AG04450 (cell line): ENCODE data around the gene NCOA6. TPM values are rescaled to one million over a fixed set of nuclear protein-coding genes. Genes with fewer than 3 reads are reported as not detected.
"Not testable (repeated sequence)": the region's sequence is repeated elsewhere in the genome, so short reads cannot be mapped to it uniquely, and the experiment has no call there.

ENCODE experiments used
- CTCF ChIA-PET: fragments of 300-600, 350-600 bp; formaldehyde crosslinking; extraction: SDS; loops from one replicate; lab custom pipeline; 2022; ENCODE audit warnings: antibody characterized with exemption, inconsistent platforms; lab: Charles Lee
- POLR2A ChIA-PET: fragments of 350-600 bp; formaldehyde crosslinking; extraction: SDS; loops from one replicate; lab custom pipeline; 2021; ENCODE audit warnings: antibody characterized with exemption, inconsistent platforms; lab: Yijun Ruan, JAX
- DNase-seq: peaks from one replicate; pipeline ENCODE4 v3.0.0-alpha.2; 2011; ENCODE audit warnings: low read depth, low spot score
- H3K27ac ChIP-seq: one replicate; pipeline ENCODE4 v1.5.1; 2012; ENCODE audit warnings: low read depth, low read length, control low read depth
- H3K27me3 ChIP-seq: one replicate; pipeline ENCODE4 v1.6.0; 2012; ENCODE audit warnings: low read length; ENCODE audit not compliant: control insufficient read depth, insufficient read depth
- H3K4me3 ChIP-seq: 2 replicates; pipeline ENCODE4 v1.5.1; 2011; ENCODE audit warnings: mild to moderate bottlenecking, low read depth, low read length, control low read depth
- H3K9me3 ChIP-seq: 2 replicates; pipeline ENCODE4 v1.5.1; 2012; ENCODE audit warnings: low read length; ENCODE audit not compliant: control insufficient read depth, insufficient read depth
- polyA plus RNA-seq: library from polyadenylated mRNA; depleted of rRNA; stranded (reverse); fragments of >200 nt; gene quantifications from 2 replicates; pipeline ENCODE4 v1.2.3, GENCODE V29; 2011
- TF ChIP-seq, protein P1 (sequence below): IDR thresholded peaks from 2 replicates; pipeline ENCODE4 v1.5.1; 2011; ENCODE audit warnings: low read depth, low read length, control low read depth, inconsistent platforms

NCOA6 gene
- polyA plus RNA-seq, 1 experiment: 15.5 TPM

DNA sequence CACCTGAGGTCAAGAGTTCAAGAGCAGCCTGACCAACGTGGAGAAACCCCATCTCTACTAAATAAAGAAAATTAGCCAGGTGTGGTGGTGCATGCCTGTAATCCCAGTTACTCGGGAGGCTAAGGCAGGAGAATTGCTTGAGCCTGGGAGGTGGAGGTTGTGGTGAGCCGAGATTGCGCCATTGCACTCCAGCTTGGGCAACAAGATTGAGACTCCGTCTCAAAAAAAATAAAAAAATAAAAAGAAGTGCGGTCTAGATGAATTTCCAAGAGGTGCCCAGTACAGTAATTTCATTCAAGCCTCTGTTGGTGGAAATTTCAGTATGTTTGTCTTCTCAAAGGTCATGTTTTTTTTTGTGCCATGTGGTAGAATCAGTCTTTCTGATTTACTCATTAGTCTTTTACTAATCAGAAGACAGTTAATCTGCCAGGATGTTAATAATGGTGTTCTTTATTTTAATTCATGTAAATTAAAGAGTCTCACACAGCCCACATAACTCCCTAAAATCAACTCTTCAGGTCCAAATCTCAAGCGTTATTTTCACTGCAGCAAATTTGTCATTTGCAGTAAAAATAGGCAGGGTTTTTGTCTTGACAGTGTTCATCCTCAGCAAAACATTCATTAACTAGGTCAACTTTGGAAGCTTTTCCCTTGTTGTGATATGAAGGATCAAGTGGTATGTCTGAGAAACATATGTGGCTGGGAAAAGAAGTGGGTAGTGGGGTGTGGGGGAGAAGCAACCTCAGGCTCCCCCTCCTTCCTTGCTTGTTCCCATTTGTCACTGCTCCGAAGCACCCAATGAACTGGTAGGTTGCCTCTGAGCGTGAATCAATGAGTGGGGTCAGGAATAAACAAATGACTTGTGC is 108.0 kb downstream of the NCOA6 start:
- CTCF ChIA-PET: interaction anchor here (0.7 kb wide), 1 partner anchor 427 kb away, joined by 4 read pairs; no protein-coding TSS in a partner anchor
- POLR2A ChIA-PET: no interaction called here
- Histone ChIP-seq H3K9me3 (no peaks in the 10 kb centered on the region), H3K4me3 (no peak overlapping the region), H3K27ac (no peak overlapping the region), H3K27me3 (no peaks in the 10 kb centered on the region)
- DNase-seq: no peak
- TF ChIP-seq, protein P1, sequence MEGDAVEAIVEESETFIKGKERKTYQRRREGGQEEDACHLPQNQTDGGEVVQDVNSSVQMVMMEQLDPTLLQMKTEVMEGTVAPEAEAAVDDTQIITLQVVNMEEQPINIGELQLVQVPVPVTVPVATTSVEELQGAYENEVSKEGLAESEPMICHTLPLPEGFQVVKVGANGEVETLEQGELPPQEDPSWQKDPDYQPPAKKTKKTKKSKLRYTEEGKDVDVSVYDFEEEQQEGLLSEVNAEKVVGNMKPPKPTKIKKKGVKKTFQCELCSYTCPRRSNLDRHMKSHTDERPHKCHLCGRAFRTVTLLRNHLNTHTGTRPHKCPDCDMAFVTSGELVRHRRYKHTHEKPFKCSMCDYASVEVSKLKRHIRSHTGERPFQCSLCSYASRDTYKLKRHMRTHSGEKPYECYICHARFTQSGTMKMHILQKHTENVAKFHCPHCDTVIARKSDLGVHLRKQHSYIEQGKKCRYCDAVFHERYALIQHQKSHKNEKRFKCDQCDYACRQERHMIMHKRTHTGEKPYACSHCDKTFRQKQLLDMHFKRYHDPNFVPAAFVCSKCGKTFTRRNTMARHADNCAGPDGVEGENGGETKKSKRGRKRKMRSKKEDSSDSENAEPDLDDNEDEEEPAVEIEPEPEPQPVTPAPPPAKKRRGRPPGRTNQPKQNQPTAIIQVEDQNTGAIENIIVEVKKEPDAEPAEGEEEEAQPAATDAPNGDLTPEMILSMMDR: no peak

DNA sequence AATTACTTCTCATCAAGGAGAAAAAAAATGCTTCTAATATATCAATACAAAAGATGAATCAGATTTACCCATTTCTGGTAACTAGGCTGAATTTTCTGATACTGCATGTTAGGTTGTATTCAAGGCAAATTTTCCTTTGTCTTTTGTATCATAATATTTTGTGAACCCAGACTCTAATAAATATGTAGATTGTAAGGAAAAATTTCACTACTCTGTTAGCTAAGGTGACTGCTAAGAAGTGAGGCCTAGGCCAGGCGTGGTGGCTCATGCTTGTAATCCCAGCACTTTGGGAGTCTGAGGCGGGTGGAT is 108.6 kb downstream of the NCOA6 start:
- no peak overlapping the region for H3K4me3 ChIP-seq
- ChIA-PET CTCF (interaction anchor here (0.7 kb wide), 1 partner anchor 428 kb away, joined by 4 read pairs; no protein-coding TSS in a partner anchor), POLR2A (no interaction called here)
- DNase-seq: no peak
- TF ChIP-seq, protein P1: no peak
- H3K27ac ChIP-seq: no peak overlapping the region
- no peaks in the 10 kb centered on the region for H3K9me3 ChIP-seq
- H3K27me3 ChIP-seq: no peaks in the 10 kb centered on the region

DNA sequence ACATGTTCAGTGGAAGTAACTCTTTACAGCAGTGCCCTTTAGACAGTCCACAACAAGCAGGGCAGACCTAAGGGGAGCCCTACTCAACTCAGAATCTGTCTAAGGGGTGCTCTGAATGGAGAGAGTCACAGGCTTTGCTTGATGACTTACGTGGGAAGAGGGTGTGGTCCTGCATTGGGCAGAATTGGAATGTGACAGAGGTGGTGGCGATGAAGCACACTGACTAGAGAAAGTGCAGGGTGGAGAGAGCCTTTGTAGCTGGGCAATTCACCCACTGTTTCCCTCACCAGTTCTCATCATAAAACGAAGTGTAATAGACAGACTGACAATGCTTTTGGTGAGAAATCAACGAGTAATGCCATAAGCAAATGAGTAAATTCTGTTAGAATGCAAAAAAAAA is 110.1 kb downstream of the NCOA6 start:
- Histone ChIP-seq H3K9me3 (no peaks in the 10 kb centered on the region), H3K27ac (no peak overlapping the region), H3K4me3 (no peak overlapping the region), H3K27me3 (no peaks in the 10 kb centered on the region)
- ChIA-PET CTCF (no interaction called here), POLR2A (interaction anchor here (0.6 kb wide), 1 partner anchor 9 kb away, joined by 3 read pairs; no protein-coding TSS in a partner anchor)
- no peak for DNase-seq
- TF ChIP-seq, protein P1: no peak

DNA sequence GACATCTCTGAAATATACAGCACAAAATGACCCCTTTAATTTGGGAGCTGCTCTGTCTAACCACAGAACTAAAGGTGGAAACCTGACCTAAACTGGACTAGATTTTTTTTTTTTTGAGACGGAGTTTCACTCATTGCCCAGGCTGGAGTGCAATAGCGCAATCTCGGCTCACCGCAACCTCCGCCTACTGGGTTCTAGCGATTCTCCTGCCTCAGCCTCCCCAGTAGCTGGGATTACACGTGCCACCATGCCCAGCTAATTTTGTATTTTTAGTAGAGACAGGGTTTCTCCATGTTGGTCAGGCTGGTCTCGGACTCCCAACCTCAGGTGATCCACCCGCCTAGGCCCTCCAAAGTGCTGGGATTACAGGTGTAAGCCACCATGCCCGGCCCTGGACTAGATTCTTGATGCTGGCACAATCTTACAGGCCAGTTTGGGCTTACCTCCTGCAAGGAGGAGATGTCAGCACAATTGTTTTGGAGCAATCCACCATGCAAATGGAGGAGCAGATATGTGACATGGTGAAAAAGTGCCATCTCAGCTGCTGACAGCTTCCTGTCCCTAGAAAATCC is 111.4 kb downstream of the NCOA6 start:
- ChIA-PET CTCF (interaction anchor here (0.8 to 1.8 kb wide), 3 partner anchors 56 to 401 kb away, joined by 3 to 6 read pairs (median 4); no protein-coding TSS in a partner anchor), POLR2A (interaction anchor here (0.6 to 1.2 kb wide), 3 partner anchors 18 to 70 kb away, joined by 3 to 4 read pairs (median 3); no protein-coding TSS in a partner anchor)
- H3K27me3 ChIP-seq, H3K9me3 ChIP-seq, DNase-seq, H3K4me3 ChIP-seq: not testable (repeated sequence)
- H3K27ac ChIP-seq: peak overlapping the region; percentile 72

DNA sequence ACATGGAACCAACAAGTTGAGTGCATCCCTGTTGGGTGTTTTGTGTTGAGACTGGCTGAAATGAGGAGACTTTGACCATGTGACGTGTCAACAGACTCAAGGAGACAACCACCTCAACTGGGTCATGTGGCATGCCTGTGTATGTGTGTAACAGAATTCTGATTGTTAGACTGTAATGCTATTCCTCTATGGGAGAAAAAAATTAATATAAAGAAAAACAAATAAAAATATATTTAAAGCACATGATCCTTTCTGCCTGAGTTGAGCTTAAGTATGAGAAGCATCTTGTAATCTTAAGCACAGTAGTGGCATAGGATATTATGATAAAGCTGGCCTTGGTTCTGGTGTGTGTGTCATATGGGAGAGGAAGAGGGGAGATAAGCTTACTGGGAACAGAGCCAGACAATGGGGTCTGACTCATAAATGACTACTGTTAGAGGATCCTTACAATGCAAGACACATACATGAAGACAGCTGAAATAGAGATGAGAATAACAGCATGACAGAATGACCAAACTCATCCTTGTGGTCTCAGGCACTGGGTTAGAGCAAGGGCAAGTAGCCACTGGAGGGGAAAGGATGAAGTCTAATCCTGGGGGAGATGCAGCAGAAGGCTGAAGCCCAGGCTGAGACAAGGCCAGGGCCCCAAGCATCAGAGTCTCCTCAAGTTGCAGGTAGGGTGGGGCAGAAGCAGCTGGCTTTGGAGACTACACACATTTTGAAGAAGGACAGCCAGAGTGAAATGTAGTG is 112.1 kb downstream of the NCOA6 start:
- peak overlapping the region; percentile 72 for H3K27ac ChIP-seq
- DNase-seq: peak; percentile 97
- no peaks in the 10 kb centered on the region for H3K9me3 ChIP-seq
- CTCF ChIA-PET: interaction anchor here (1.1 to 1.8 kb wide), 3 partner anchors 57 to 400 kb away, joined by 3 to 6 read pairs (median 4); no protein-coding TSS in a partner anchor
- POLR2A ChIA-PET: interaction anchor here (0.6 to 1.2 kb wide), 5 partner anchors 9 to 155 kb away, joined by 3 to 4 read pairs (median 3); partner anchors contain the start of gene TP53INP2
- H3K27me3 ChIP-seq: no peaks in the 10 kb centered on the region
- H3K4me3 ChIP-seq: no peak overlapping the region
- TF ChIP-seq, protein P1: no peak
